Measurements from ENCODE around the gene OGT. TPM values are rescaled to one million over a fixed set of nuclear protein-coding genes. Genes with fewer than 3 reads are reported as not detected.
"Not testable (repeated sequence)": the region's sequence is repeated elsewhere in the genome, so short reads cannot be mapped to it uniquely, and the experiment has no call there.

The OGT gene
- total RNA-seq, 1 experiment from 2014 or later = 116 TPM

- peaks cover 57 to 58% of the 10 kb centered on the region in 2 experiments for H3K9me3 Mint-ChIP-seq
- H3K27me3 ChIP-seq (ENCODE audit: insufficient read depth, low read length) = no peaks in the 10 kb centered on the region
- H2BK20ac ChIP-seq (ENCODE audit: low read depth, low read length, poor library complexity, severe bottlenecking) = no peak overlapping the region
- H2AFZ ChIP-seq (ENCODE audit: low read length) = no peak overlapping the region
- H3K36me3 Mint-ChIP-seq (ENCODE audit: insufficient read depth in 1 of 3, low read depth in 3 of 3) = peaks cover 56 to 91% (median 73%) of the 10 kb centered on the region in 3 experiments
- no peak overlapping the region for H2BK120ac ChIP-seq (ENCODE audit: low read depth, low read length, poor library complexity, severe bottlenecking)
- no peaks in the 10 kb centered on the region; the same call in 1 of the 2 replicates for H3K27me3 Mint-ChIP-seq (ENCODE audit: low read depth)
- H3K79me1 ChIP-seq (ENCODE audit: insufficient read depth, low read depth, low read length, poor library complexity, severe bottlenecking) = no peaks in the 10 kb centered on the region
- H3K27ac Mint-ChIP-seq = no peak overlapping the region
- H2BK5ac ChIP-seq (ENCODE audit: insufficient read length, low read length) = no peak overlapping the region
- no peaks in the 10 kb centered on the region for H3K4me1 ChIP-seq (ENCODE audit: insufficient read depth, low read length)
- H3K79me2 ChIP-seq (ENCODE audit: insufficient read depth, low read length) = no peaks in the 10 kb centered on the region
- H3K27ac ChIP-seq (ENCODE audit: insufficient read length, low read depth, low read length) = no peak overlapping the region
- H3K18ac ChIP-seq (ENCODE audit: insufficient read length, low read depth, low read length) = no peak overlapping the region
- H2BK12ac ChIP-seq (ENCODE audit: insufficient read length, low read depth, low read length) = no peak overlapping the region
- no peak overlapping the region for H4K5ac ChIP-seq (ENCODE audit: insufficient read length, low read depth, low read length)
- no CpG with 5 or more reads among the region's 9 CpGs for WGBS (ENCODE audit: extremely low coverage, insufficient read length, low lambda C conversion rate)
- no peaks in the 10 kb centered on the region for H3K4me1 Mint-ChIP-seq
- no peak overlapping the region for H3K4me2 ChIP-seq (ENCODE audit: insufficient read depth, insufficient read length, low read length)
- H3K14ac ChIP-seq (ENCODE audit: insufficient read depth, low read length) = no peak overlapping the region
- no peak overlapping the region for H4K91ac ChIP-seq (ENCODE audit: insufficient read length, low read depth, low read length)
- H3T11ph ChIP-seq (ENCODE audit: low read length) = no peak overlapping the region
- no peak overlapping the region for H3K56ac ChIP-seq (ENCODE audit: insufficient read length, low read depth, low read length)
- H4K8ac ChIP-seq (replicated peaks; ENCODE audit: insufficient read length, low read depth, low read length) = no peak overlapping the region
- H3K23ac ChIP-seq (ENCODE audit: insufficient read length, low read depth, low read length) = no peak overlapping the region
- peaks cover 26% of the 10 kb centered on the region for H3K9me3 ChIP-seq (ENCODE audit: control insufficient read depth, low read depth, low read length)
- H4K20me1 ChIP-seq (ENCODE audit: control insufficient read depth, insufficient read depth, insufficient read length) = no peaks in the 10 kb centered on the region
- TF ChIP-seq CTCF (conservative IDR thresholded peaks at IDR 0.05) = no peak
- H2BK15ac ChIP-seq (ENCODE audit: low read depth, low read length) = no peak overlapping the region
- H3K23me2 ChIP-seq (ENCODE audit: insufficient read length, low read depth, low read length, poor library complexity, severe bottlenecking) = no peaks in the 10 kb centered on the region
- no peak overlapping the region for H3K9ac ChIP-seq (ENCODE audit: extremely low read depth, insufficient read length, low read length)
- H2AK5ac ChIP-seq (ENCODE audit: insufficient read length, low read length) = no peak overlapping the region
- DNase-seq = no peak
- H3K4me3 Mint-ChIP-seq = no peak overlapping the region
- no peak overlapping the region for H3K4ac ChIP-seq (ENCODE audit: low read depth, low read length)
These were observed 32.7 kb downstream of the OGT start for GRCh38 chrX:71565474-71566041.

GRCh38 chrX:71571390-71571789 lies 38.5 kb downstream of the OGT start:
- no CpG with 5 or more reads among the region's 8 CpGs for WGBS (ENCODE audit: extremely low coverage, insufficient read length, low lambda C conversion rate)
- H3K4ac ChIP-seq (ENCODE audit: low read depth, low read length); H3K56ac ChIP-seq (ENCODE audit: insufficient read length, low read depth, low read length); H3K27me3 Mint-ChIP-seq (ENCODE audit: low read depth); H2BK5ac ChIP-seq (ENCODE audit: insufficient read length, low read length); H2AK5ac ChIP-seq (ENCODE audit: insufficient read length, low read length); H3K4me2 ChIP-seq (ENCODE audit: insufficient read depth, insufficient read length, low read length); H3K79me2 ChIP-seq (ENCODE audit: insufficient read depth, low read length); H3K4me1 ChIP-seq (ENCODE audit: insufficient read depth, low read length); H3K14ac ChIP-seq (ENCODE audit: insufficient read depth, low read length); H4K5ac ChIP-seq (ENCODE audit: insufficient read length, low read depth, low read length); H3K4me1 Mint-ChIP-seq; DNase-seq; H4K91ac ChIP-seq (ENCODE audit: insufficient read length, low read depth, low read length); H2BK12ac ChIP-seq (ENCODE audit: insufficient read length, low read depth, low read length); H3K27me3 ChIP-seq (ENCODE audit: insufficient read depth, low read length); H2AFZ ChIP-seq (ENCODE audit: low read length); H3K27ac Mint-ChIP-seq; H2BK20ac ChIP-seq (ENCODE audit: low read depth, low read length, poor library complexity, severe bottlenecking); H3K27ac ChIP-seq (ENCODE audit: insufficient read length, low read depth, low read length); H2BK120ac ChIP-seq (ENCODE audit: low read depth, low read length, poor library complexity, severe bottlenecking); H4K20me1 ChIP-seq (ENCODE audit: control insufficient read depth, insufficient read depth, insufficient read length); H3K18ac ChIP-seq (ENCODE audit: insufficient read length, low read depth, low read length); H3K23me2 ChIP-seq (ENCODE audit: insufficient read length, low read depth, low read length, poor library complexity, severe bottlenecking); H2BK15ac ChIP-seq (ENCODE audit: low read depth, low read length); H3K23ac ChIP-seq (ENCODE audit: insufficient read length, low read depth, low read length); H3K79me1 ChIP-seq (ENCODE audit: insufficient read depth, low read depth, low read length, poor library complexity, severe bottlenecking); H3K9ac ChIP-seq (ENCODE audit: extremely low read depth, insufficient read length, low read length); H4K8ac ChIP-seq (replicated peaks; ENCODE audit: insufficient read length, low read depth, low read length); H3T11ph ChIP-seq (ENCODE audit: low read length); H3K4me3 Mint-ChIP-seq: not testable (repeated sequence)
- H3K9me3 ChIP-seq (ENCODE audit: control insufficient read depth, low read depth, low read length) = peaks cover 13% of the 10 kb centered on the region
- H3K36me3 Mint-ChIP-seq (ENCODE audit: insufficient read depth in 1 of 3, low read depth in 3 of 3) = peaks cover 51 to 84% (median 65%) of the 10 kb centered on the region in 3 experiments
- H3K9me3 Mint-ChIP-seq = peaks cover 55 to 65% of the 10 kb centered on the region in 2 experiments
